Urinary bladder (tissue), 4 donors: Measurements from ENCODE around the gene CTDSP2. TPM values are rescaled to one million over a fixed set of nuclear protein-coding genes. Genes with fewer than 3 reads are reported as not detected.
"Not testable (repeated sequence)": the region's sequence is repeated elsewhere in the genome, so short reads cannot be mapped to it uniquely, and the experiment has no call there.

Experiments used
- DNase-seq: peaks from one replicate; pipeline ENCODE4 v3.0.0-alpha.2; 2015; ENCODE audit errors: extremely low spot score
- H3K27ac ChIP-seq: one replicate; pipeline ENCODE4 v1.5.1; 2013; ENCODE audit warnings: low read depth, mild to moderate bottlenecking, moderate library complexity
- H3K36me3 ChIP-seq: one replicate; pipeline ENCODE4 v1.6.1; 2013; ENCODE audit warnings: mild to moderate bottlenecking, moderate library complexity; ENCODE audit not compliant: insufficient read depth
- H3K4me1 ChIP-seq: one replicate; pipeline ENCODE4 v1.6.1; 2013; ENCODE audit warnings: mild to moderate bottlenecking, moderate library complexity; ENCODE audit not compliant: insufficient read depth
- H3K4me3 ChIP-seq: one replicate; pipeline ENCODE4 v1.5.1; 2013; ENCODE audit warnings: low read depth, low read length
- WGBS: extraction: QIAGEN DNeasy Blood & Tissue Kit; methylation state at CpG from one replicate; pipeline ENCODE4 v1.1.7; 2013; 5-methylcytosine and 5-hydroxymethylcytosine counted together
- polyA plus RNA-seq: library from polyadenylated mRNA; stranded (reverse); fragments of 200-250 nt; gene quantifications from one replicate; pipeline ENCODE4 v1.2.3, GENCODE V29; 2013
- total RNA-seq: library from RNA; depleted of rRNA; stranded (reverse); fragments of >200 nt; gene quantifications from one replicate; pipeline ENCODE4 v1.2.3, GENCODE V29; 2014
- donor health status: healthy with polysubstance abuse.
- donor health status: healthy.

Gene CTDSP2
- total and polyA plus RNA-seq, 2 donors, result 80.2 to 145 TPM

DNA sequence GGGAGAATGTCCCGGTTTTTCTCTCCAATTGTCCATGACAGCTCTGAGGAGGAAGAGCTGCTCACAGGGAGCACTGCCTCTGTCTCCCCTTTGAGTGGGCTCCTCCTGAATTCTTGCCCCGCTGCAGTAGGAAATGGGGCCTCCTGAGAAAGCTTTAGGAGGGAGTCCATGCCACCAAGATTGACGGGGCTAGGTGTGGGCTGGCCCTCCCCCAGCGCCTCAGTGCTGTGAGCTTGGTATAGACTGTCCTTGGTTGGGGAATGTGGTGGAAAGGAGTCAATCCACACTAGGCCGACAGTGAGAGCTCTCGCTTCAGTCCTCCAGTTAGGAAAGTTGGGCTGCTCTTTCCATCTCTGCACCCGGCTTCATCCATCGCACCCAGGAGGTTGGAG lies 23.4 kb upstream of the CTDSP2 start:
- Histone ChIP-seq H3K4me3 (no peak overlapping the region), H3K27ac (no peak overlapping the region), H3K4me1 (no peaks in the 10 kb centered on the region), H3K36me3 (no peaks in the 10 kb centered on the region)
- DNase-seq, result no peak
- WGBS, result 82% methylated on average over 8 of the region's 8 CpGs

GRCh38 chr12:57869298-57869926 lies 22.9 kb upstream of the CTDSP2 start:
- H3K4me1 ChIP-seq, result no peaks in the 10 kb centered on the region
- H3K4me3 ChIP-seq, result no peak overlapping the region
- H3K27ac ChIP-seq, result peak overlapping the region; percentile 62
- no peaks in the 10 kb centered on the region for H3K36me3 ChIP-seq
- no peak for DNase-seq
- WGBS, result 35% methylated on average over 11 of the region's 11 CpGs

GRCh38 chr12:57868851-57869268 lies 22.3 kb upstream of the CTDSP2 start:
- Histone ChIP-seq H3K4me3 (no peak overlapping the region), H3K27ac (peak overlapping the region; percentile 44), H3K36me3 (no peaks in the 10 kb centered on the region), H3K4me1 (no peaks in the 10 kb centered on the region)
- no peak for DNase-seq
- WGBS, result 23% methylated on average over 11 of the region's 11 CpGs

DNA sequence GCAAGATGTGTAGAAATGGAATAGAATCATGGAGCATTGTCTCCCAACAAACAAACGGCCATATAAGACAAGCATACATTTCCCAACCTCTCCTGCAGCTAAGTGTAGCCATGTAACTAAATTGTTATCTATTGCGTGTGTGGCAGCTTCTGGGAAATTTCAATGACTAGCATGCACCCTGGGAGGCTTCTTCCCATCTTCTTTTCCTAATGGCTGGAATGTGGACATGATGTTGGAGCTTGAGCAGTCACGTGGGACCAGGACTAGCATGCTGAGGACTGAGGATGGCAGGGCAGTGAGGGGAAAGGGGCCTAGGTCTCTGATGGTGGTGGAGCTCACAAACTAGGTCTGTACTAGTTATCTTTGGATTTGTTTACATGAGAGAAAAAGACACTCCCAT lies 21.7 kb upstream of the CTDSP2 start:
- WGBS, result 33% methylated on average over 3 of the region's 3 CpGs
- H3K4me1 ChIP-seq, result no peaks in the 10 kb centered on the region
- no peaks in the 10 kb centered on the region for H3K36me3 ChIP-seq
- no peak overlapping the region for H3K4me3 ChIP-seq
- H3K27ac ChIP-seq, result peak overlapping the region; percentile 44
- DNase-seq, result no peak

GRCh38 chr12:57866308-57867019 lies 19.9 kb upstream of the CTDSP2 start:
- DNase-seq, result no peak
- no peak overlapping the region for H3K4me3 ChIP-seq
- 93% methylated on average over 3 of the region's 3 CpGs for WGBS
- H3K36me3 ChIP-seq, result no peaks in the 10 kb centered on the region
- H3K27ac ChIP-seq, result no peak overlapping the region
- H3K4me1 ChIP-seq, result no peaks in the 10 kb centered on the region

DNA sequence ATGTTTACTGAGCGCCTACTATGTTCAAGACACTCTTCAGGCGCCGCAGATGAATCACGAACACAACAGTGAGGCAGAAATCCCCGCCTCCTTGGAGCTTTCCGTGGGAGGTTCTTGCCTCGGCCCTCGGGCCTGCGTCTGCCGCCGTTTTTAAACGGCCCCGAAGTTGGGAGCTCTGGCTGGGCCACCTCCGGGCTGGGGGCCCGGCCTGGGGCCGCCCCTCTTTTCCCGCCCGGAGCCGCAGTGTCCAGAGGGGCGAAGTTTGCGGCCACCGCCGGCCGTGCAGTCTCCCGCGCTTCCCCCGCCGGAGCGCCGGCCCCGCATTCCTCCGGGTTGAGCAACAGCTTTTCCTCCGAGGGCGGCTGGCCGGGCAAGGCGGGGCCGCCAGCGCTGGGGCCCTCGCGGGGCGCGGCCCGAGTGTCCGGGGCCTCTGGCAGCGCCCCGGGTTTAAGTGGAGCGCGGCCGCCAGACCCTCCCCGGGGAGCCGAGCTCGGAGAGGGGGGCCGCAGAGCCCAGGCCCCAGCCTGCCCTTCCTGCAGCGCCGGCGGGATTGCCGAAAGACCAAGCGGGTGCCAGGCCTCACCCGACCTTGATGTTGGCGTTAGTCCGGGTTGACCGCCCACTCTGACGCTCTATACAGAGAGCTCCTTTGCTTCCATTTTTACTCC lies 18.7 kb upstream of the CTDSP2 start:
- Histone ChIP-seq H3K36me3 (no peaks in the 10 kb centered on the region), H3K27ac (peak overlapping the region; percentile 96), H3K4me3 (peak overlapping the region; percentile 57), H3K4me1 (no peaks in the 10 kb centered on the region)
- WGBS, result under 1% methylated on average over 63 of the region's 63 CpGs
- no peak for DNase-seq

GRCh38 chr12:57864442-57865083 lies 18.0 kb upstream of the CTDSP2 start:
- peak overlapping the region; percentile 57 for H3K4me3 ChIP-seq
- 18% methylated on average over 8 of the region's 8 CpGs for WGBS
- DNase-seq, result no peak
- peak overlapping the region; percentile 96 for H3K27ac ChIP-seq
- no peaks in the 10 kb centered on the region for H3K4me1 ChIP-seq
- H3K36me3 ChIP-seq, result no peaks in the 10 kb centered on the region

DNA sequence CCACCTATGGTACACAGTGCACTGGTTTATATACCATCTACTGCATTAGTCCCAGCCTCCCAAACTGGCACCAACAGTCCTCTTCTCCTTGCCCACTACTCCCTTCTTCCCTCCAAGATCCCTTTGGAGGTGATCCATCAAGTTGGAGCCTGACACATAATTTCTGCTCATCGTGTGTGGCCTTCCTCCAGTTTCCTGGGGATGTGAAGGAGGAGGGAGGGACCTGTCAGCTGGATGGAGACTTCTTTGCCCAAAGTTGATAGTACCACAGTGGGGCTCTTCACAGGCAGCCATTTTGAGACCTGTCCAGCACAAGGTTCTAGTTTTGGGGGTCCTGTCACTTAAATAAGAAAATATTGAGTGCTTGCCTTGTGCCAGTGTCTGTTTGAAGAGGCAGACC lies 17.1 kb upstream of the CTDSP2 start:
- 39% methylated on average over 1 of the region's 1 CpG for WGBS
- no peak overlapping the region for H3K27ac ChIP-seq

DNA sequence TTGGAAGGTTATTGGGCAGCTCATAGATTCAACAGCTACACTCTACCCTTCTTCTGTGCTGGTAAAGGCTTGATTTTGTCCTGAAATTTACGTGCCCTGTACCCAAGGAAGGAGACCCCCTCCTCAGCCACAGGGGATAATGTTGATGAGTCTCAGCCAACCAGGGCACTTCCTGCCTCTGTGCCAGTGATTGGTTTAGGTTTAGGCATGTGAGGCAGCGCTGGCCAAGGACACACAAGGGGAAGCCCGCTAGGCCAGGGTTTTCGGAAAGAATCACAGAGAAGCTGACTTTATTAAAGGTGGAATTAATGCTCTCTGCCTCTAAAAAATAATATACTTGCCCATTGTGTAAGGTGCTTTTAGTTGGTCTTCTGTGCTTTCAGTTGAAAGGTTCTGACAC lies 15.4 kb upstream of the CTDSP2 start:
- 96% methylated on average over 4 of the region's 4 CpGs for WGBS
- no peak for DNase-seq

More for the DNA sequence above, 17.1 kb upstream of the CTDSP2 start:
- Histone ChIP-seq H3K36me3 (no peaks in the 10 kb centered on the region), H3K4me1 (no peaks in the 10 kb centered on the region), H3K4me3 (no peak overlapping the region)
- no peak for DNase-seq

DNA sequence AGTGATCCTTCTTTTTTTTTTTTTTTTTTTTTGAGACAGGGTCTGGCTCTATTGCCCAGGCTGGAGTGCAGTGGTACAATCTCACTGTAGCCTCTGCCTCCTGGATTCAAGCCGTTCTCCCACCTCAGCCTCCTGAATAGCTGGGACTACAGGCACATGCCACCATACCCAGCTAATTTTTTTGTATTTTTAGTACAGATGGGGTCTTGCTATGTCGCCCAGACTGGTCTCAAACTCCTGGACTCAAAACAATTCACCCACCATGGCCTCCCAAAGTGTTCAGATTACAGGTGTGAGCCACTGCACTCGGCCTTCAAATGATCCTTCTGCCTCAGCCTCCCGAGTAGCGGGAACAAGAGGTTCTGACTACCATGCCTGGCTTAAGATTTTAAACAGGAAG lies 14.4 kb upstream of the CTDSP2 start:
- not testable (repeated sequence) for H3K4me1 ChIP-seq, DNase-seq, H3K27ac ChIP-seq, H3K36me3 ChIP-seq, H3K4me3 ChIP-seq
- 95% methylated on average over 5 of the region's 5 CpGs for WGBS

More for the DNA sequence above, 15.4 kb upstream of the CTDSP2 start:
- Histone ChIP-seq H3K36me3 (no peaks in the 10 kb centered on the region), H3K27ac (no peak overlapping the region), H3K4me3 (no peak overlapping the region), H3K4me1 (no peaks in the 10 kb centered on the region)

GRCh38 chr12:57859121-57859520 lies 12.6 kb upstream of the CTDSP2 start:
- Histone ChIP-seq H3K36me3 (no peaks in the 10 kb centered on the region), H3K27ac (no peak overlapping the region), H3K4me1 (no peaks in the 10 kb centered on the region), H3K4me3 (no peak overlapping the region)
- DNase-seq, result no peak
- WGBS, result 93% methylated on average over 5 of the region's 5 CpGs

DNA sequence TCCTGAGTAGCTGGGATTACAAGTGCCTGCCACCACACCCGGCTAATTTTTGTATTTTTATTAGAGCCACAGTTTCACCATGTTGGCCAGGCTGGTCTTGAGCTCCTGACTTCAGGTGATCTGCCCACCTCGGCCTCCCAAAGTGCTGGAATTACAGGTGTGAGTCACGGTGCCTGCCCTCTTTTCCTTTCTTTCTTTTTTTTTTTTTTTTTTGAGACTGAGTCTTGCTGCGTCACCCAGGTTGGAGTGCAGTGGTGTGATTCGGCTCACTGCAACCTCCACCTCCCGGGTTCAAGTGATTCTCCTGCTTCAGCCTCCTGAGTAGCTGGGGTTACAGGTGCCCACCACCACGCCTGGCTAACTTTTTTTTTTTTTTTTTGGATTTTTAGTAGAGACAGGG lies 11.6 kb upstream of the CTDSP2 start:
- 91% methylated on average over 7 of the region's 7 CpGs for whole genome bisulfite sequencing
- H3K27ac ChIP-seq, H3K36me3 ChIP-seq, H3K4me1 ChIP-seq, H3K4me3 ChIP-seq, DNase-seq: not testable (repeated sequence)

DNA sequence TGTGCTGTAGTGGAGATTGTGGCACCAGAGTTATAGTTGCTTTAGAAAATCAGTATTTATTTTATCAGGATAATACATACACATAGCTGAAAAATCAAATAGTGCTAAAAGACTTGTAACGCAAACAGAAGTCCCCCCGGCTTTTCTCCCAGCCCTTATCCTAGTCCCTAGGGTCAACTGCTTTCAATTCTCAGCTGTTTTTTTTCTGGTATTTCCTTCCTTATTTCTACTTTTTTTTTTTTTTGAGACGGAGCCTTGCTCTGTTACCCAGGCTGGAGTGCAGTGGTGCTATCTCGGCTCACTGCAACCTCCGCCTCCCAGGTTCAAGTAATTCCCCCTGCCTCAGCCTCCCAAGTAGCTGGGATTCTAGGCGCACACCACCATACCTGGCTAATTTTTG lies 8.4 kb upstream of the CTDSP2 start:
- 80% methylated on average over 6 of the region's 6 CpGs for WGBS

More for the DNA sequence above, 8.4 kb upstream of the CTDSP2 start:
- Histone ChIP-seq H3K4me1 (no peaks in the 10 kb centered on the region), H3K36me3 (no peaks in the 10 kb centered on the region), H3K4me3 (no peak overlapping the region), H3K27ac (no peak overlapping the region)
- DNase-seq, result no peak
